Activated CD4-positive, alpha-beta T cell treated with anti-CD3 and anti-CD28 coated beads, Interleukin-2, amount 50 U/mL, for 48 hours (primary cell): ENCODE measurements around the gene RORB.

Experiments used
- DNase-seq, 2 experiments: peaks; one replicate each; pipeline ENCODE4 v3.0.0-alpha.2; 2020

The RORB gene

DNA sequence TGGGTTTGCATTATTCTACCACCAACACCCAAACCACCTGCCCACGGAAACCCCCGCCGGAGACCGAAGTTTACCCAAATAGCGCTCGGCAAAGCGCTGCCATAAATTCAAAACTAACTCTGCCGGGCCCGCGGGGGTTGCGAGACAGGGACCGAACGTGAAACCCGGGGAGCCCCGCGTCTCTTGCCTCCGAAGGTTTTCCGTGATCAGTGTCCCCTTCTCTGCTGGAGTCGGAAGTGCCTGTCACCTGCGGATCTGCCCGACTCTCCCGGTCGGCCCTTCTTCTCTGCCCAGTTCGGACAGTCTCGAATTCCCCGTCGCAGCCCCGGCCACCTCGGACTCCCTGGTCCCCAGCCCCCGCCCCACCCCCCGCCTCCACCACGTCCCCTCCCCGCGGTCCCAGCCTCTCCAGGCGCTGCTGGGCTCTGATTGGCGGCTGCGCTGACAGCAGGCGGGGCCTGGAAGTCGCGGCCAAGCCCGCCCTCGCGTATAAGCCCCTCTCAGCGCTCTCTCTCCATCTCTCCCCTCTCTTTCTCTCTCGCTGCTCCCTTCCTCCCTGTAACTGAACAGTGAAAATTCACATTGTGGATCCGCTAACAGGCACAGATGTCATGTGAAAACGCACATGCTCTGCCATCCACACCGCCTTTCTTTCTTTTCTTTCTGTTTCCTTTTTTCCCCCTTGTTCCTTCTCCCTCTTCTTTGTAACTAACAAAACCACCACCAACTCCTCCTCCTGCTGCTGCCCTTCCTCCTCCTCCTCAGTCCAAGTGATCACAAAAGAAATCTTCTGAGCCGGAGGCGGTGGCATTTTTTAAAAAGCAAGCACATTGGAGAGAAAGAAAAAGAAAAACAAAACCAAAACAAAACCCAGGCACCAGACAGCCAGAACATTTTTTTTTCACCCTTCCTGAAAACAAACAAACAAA, at the start of gene RORB:
TSS of gene RORB (plus strand) at position 517 of the 929 bp plus-strand sequence. CDS start 642 bp downstream, outside the sequence.
- peak in 1 of 2 experiments; percentile 27 for DNase-seq

DNA sequence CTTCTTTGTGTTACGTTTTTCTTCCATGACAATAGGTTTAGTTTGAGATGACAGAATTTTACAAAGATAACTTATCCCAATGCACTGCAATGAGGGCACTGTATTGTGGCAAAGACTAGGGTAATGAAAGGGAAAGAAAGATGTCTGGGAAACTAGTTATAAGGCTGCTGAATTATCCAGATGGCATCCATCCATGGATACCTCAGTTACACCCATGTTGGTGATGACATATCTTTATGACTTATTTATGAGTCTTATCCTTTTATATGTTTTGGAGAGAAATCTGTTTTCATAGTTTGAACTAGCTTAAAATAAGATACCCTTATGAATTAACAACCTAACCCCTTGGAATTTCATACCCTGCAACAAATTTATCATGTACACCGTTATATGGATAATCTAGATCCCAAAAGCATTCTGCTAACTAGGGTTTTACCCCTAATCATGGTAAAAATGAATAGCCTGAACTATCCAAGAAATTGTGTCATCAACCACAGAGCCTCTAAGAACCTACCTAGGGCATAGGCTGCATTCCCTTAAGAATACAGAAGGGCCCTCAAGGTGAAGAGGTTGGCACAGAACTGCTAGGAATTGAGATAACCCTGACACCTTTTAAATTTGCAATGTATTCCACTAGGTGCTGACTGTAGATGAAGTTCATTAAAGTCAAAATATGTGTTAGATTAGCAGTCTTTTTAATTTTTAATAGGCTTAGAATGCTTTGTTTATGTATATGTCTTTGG, 49.5 kb upstream of the RORB start:
- DNase-seq: no peak

GRCh38 chr9:74449060-74449459, 48.1 kb upstream of the RORB start:
- DNase-seq: no peak

DNA sequence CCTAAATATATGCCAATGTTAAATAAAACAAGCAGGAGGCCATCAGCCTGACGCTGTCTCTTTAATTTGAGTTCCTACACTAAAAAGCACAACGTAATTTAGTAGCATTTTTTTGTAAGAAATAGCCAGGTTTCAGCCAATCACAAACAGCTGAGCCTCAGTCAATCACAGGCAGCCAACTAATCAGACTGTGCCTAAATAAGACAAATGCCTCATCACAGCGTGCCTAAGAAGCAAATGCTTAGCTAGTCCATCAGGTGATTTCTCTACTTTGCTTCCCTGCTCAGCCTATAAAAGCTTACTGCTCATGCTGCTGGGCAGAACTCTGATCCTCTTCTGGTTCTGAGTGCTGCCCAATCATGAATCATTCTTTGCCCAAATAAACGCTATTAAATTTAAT, 38.3 kb upstream of the RORB start:
- DNase-seq: no peak

GRCh38 chr9:74463825-74464224, 33.3 kb upstream of the RORB start:
- no peak for DNase-seq

DNA sequence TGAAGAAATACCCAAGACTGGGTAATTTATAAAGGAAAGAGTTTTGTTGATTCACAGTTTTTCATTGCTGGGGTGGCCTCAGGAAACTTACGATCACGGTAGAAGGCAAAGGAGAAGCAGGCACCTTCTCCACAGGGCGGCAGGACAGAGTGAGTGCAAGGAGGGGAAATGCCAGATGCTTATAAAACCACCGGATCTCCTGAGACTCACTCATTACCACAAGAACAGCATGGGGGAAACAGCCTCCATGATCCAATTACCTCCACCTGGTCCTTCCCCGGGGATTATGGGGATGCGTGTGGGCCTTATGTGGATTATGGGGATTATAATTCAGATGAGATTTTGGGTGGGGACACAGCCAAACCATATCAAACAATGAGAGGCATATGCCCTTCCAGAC, 18.5 kb upstream of the RORB start:
- DNase-seq: no peak

GRCh38 chr9:74479711-74480110, 17.4 kb upstream of the RORB start:
- DNase-seq: no peak

GRCh38 chr9:74487395-74487794, 9.7 kb upstream of the RORB start:
- DNase-seq: no peak

DNA sequence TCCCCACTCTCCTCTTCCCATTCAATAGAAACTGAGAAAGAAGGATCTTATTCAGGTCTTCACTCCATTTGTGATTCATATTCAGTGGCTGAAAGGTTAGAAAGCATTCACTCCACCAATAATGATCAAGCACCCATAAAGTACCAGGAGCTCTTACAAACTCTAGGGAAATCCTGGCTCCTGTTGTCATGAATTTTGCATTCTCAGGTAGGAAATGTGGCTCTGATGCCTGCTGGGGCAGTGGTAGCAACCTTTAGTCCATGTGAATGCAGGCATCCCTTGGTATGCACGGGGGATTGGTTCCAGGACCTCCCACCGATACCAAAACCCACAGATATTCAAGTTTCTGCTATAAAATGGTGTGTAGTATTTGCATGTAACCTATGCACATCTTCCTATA, 3.6 kb upstream of the RORB start:
- no peak for DNase-seq

GRCh38 chr9:74494490-74494889, 2.6 kb upstream of the RORB start:
- DNase-seq: no peak

DNA sequence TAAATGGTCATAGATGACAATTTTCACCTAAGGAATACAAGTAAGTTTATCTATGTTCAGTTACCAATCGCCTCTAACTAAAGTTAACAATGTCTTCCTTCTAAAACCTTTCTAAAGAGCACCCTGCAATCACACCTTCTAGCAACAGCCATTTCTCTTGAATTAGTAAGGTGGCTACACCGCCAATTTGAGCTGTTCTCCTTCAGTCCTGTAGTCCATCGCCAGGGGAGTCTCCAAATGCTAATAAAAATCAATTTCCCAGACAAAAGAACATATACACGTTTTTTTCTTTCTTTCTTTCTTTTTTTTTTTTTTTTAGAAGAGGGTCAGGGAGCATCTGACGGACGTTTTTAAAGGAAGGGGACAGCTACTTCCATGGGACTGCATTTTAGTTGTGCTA, 729 bp upstream of the RORB start:
- no peak for DNase-seq

DNA sequence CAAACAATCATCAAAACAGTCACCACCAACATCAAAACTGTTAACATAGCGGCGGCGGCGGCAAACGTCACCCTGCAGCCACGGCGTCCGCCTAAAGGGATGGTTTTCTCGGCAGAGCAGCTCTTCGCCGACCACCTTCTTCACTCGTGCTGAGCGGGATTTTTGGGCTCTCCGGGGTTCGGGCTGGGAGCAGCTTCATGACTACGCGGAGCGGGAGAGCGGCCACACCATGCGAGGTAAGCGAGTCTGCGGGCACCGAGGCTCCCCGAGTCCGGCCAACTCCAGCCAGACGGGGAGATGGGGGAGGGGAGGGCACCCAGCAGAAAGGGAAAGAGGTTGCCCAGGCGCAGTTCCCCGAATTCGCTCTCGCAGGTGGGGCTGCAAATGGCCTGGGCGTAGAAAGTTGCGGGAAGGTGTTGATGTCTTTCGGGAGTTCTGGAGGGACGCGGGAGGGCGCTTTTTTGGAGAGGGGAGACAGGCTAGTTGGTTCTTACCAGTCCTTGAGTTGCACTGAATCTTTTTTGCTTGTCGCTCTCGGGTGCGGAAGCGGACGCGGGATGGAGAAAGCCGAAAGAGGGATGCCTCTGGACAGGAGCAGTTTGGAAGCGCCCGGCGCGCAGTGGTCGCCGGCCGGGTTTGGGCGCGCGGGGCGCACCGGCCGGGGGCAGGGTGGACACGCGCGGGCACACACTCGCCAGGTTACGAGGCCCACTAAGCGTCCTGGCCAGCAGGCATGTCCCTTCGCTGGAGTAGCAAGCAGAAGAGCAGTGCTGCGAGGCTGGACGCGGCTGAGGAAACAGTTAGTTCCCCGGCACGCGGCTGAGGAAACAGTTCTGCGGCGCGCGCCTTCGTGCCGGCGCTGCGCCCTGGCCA, 849 bp downstream of the RORB start:
- no peak for DNase-seq

DNA sequence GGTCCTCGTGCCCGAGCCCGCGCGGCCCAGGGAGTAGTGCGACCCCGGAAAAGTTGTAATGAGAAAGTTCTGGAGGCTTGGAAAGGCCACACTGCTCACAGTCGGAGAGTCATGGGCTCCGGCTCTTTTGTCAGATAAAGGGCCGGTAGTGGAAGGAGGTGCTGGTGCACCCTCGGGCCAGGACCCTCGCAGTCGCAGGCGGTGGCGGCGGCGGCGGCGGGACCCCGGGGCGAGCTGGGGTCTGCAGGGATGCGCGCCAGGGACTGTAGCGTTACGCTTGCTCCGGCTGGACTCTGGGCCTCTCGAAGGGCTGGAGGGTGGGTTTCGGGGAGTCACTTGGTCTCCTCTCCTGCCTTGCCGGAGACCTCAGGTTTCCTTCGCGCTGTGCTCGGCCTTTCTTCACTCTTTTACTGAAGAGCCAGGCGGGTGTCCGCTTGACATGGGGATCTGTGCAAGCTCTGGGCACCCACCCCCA, 1.5 kb downstream of the RORB start:
- DNase-seq: no peak

- no peak for DNase-seq
Measured at GRCh38 chr9:74499111-74499601, 2.0 kb downstream of the RORB start.

- DNase-seq: no peak
Measured at GRCh38 chr9:74499770-74500583, 2.8 kb downstream of the RORB start.

GRCh38 chr9:74500584-74500924, 3.4 kb downstream of the RORB start:
- DNase-seq: no peak

DNA sequence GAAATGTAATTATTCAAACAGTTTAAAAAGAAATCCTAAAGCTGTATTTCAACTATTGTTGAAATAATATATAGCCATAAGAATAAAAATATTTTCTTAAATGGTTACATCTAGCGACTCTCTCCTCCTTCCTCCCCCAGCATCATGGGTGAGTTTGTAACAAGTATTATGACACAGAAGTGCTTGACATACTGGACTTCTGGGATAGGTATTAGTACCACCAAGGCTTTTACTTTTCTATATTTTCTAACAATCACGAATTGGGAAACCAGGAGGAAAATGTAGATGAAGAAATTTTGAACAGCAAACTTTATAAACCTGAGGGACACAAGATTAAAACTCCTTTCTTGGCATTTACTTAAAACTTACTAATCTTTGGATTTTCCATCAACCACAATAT, 4.4 kb downstream of the RORB start:
- no peak for DNase-seq

DNA sequence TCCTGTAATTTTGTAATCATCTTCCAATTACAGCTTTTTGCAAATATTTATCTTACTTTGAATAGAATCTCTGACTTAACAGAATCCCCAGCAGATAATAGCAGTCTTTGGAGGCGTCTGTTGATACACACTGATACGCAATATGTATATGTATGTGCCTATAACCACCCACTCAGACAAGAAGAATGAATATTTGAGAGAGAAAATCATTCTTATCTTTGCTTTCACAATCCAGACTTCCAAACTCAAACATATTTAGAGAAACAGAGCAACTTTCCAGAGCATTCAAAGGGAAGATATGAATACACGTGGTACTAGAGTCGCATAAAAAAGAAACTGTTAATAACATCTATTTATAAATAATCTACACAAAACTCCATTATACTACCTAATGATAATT, 6.1 kb downstream of the RORB start:
- no peak for DNase-seq

DNA sequence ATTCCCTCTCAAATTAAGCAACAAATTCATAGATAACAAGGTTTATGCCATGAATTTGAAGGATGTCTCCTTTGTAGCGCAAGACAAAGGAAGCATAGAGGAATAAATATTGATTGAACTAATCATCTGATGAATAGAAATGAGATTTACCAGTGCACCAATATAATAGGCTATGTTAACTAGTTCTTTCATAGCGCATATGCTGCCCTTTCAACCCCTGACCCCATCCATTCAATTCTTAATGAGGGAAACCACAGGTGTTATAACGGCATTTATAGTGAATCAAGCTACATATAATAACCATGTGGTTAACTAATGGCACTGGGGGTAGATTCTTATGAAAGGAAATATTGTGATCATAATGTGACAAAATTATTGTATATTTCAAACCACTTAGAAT, 6.5 kb downstream of the RORB start:
- no peak for DNase-seq

DNA sequence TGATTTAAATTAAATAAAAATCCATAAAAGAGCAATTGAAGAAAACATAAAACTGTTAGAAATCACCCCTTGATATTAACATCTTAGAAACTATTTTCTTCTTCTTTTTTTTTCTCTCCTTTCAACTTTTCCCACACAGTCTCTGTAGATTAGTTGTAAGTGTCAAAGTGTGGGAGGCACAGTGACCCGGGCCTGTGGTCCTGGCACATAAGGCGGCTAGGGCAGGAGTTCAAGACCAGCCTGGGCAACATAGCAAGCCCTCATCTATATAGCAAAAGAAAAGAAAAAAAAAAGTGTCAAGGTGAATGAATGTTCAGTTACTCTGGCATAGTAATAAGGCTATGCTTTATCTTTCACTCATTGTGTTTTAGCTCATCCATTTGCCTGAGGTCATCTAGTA, 14.2 kb downstream of the RORB start:
- no peak for DNase-seq

GRCh38 chr9:74512416-74512815, 15.3 kb downstream of the RORB start:
- DNase-seq: no peak

DNA sequence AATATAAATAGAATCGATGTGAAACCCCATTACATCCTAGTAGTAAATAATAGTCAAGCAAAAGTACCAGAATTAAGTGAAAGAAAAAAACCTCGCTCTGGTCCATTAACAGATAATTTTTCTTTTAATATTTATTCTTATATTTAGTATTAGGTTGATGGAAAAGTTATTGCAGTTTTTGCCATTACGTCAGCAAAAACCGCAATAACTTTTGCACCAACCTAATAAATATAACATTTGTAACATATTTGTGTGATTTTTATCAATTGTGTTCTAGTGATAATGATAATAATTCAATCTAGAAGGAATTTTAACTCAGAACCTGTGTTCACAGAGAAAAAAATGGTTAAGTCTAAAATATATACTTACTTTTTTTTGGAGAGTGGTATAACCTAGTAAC, 16.1 kb downstream of the RORB start:
- no peak for DNase-seq
